GM19463 (cell line): ENCODE results near the gene SLC16A2.
"Not testable (repeated sequence)": the region's sequence is repeated elsewhere in the genome, so short reads cannot be mapped to it uniquely, and the experiment has no call there.

ENCODE experiments used
- ATAC-seq: cut with Tn5 transposase; IDR thresholded peaks from one replicate; pipeline ENCODE4 v1.9.1; 2021; ENCODE audit warnings: mild to moderate bottlenecking, moderate library complexity; ENCODE audit not compliant: unreplicated experiment

The SLC16A2 gene

DNA sequence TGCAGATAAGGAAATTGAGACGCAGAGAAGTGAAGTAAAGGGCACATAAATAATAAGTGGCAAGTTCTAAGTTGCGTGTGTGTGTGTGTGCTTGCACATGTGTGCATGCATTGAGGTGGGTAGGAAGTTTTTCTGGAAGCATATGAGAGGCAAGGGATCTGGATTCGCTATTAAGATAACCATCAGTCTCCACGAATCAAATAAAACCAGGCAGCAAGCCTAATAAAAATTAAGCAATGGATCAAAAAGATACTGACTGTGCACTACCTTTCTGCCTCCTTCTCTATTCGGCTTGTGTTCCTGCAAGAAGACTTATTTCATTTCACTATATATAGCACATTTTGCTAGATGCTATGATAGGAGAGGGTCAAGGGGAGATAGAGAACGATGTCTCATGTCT, 23.8 kb downstream of the SLC16A2 start:
- ATAC-seq, result no peak

DNA sequence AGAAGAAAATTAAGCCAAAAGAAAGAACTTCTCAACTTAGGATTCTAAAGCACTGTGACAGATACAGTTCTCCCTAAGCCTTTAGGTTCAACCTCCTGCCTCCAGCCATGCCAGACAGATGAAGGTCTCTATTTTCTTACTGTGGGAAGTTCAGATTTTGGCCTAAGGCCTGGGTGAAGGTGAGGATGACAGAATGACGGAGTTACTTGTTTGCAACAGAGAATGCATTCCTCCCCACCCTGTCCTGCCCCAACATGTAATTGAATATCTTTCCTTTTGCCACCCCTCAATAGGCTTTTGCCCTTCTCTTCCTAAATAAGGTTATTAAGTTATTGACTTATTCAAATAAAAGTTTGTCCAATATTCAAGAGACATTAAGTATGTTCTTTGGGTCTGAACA, 25.6 kb downstream of the SLC16A2 start:
- ATAC-seq, result no peak

DNA sequence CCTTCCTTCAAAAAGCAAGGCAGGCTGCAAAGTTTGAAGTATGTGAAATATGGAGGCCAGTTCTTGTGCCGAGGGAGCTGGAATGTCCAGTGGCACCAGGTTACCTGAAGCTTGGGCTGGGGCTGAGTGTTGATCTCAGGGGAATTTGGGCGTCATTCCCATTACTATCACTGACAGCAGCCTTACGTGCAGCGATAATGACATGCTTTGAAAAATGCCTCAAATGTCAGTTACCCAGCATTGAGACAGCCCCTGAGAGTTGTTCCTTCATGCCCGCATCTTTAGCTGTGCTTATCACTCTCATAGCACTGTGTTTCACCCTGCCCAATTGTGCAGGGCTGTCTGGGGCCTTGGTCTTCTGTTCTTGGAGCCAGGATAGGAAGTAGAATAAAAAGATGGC, 27.4 kb downstream of the SLC16A2 start:
- no peak for ATAC-seq

DNA sequence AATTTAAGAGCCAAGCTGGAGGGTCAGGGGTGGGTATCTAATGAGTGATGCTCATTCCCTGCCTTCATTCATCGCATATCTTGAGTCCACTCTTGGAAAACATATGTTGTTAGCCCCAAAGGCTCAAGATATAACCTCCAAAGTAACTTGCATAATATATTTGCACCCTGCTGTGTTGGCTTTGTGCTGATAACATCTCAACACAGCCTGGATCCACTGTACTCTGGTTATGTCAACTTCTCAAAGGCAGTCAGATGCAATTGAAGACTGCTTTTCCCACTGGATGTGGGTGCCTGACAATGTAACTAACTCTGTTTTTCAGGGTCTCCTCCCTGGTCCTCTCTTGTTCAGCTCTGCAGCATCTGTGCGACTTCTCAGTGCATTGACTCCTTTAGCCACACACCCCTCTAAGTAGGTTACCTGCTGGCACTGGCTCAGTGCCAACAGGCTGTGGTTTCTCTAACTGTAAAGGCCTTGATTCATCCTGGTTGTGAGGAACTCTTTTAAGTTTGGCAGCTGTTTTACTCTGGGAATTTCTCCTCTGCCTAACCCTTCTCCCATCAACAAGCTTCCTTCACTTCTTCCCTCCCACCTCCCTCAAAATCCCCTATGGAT, 28.1 kb downstream of the SLC16A2 start:
- no peak for ATAC-seq

DNA sequence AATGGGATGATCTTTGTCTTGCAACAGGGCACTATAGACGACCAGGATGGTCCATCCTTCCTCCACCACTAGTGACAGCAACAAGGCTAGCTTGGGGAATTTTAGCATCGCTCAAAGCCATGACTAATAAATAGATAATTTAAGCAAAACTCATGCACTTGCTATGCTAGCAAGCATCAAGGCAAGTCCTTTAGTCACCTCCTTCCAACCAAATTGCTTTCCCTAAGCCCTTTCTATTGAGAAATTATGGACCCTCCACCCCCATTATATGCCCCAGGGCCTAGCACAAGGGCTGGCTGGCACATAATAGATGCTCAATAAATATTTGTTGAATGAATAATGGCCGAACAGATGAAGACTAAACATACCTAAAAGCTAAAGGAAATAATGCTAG, 28.6 kb downstream of the SLC16A2 start:
- ATAC-seq, result no peak

DNA sequence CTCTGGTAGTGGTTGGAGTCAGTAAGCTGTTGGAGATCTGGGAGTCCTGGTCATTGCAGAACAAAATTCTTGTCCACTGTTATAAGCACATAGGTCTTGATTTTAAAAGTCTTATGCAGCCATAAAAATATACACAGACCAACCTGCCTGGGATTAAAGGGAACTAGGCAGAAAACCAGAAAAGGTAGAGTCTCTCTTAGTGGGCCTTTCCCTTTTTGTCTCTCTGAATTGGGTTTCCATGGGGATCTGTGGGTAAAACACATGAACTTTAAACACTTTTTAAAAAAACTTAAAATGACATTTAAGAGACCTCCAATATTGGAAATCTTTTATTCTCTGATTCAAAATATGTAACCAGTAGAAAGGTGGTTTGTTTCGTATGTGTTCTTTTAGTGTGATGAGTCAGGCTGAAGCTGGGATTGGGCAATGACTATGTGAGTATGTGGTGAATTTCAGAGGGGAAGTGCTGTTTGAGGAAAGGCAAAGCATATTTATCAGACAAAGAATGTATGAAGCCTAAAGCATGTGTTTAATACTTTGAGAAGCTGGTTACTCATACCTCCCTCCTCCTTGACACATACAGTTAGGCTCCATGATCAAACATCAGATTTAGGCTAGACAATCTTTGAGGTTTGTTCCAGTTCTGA, 29.6 kb downstream of the SLC16A2 start:
- ATAC-seq, result no peak

DNA sequence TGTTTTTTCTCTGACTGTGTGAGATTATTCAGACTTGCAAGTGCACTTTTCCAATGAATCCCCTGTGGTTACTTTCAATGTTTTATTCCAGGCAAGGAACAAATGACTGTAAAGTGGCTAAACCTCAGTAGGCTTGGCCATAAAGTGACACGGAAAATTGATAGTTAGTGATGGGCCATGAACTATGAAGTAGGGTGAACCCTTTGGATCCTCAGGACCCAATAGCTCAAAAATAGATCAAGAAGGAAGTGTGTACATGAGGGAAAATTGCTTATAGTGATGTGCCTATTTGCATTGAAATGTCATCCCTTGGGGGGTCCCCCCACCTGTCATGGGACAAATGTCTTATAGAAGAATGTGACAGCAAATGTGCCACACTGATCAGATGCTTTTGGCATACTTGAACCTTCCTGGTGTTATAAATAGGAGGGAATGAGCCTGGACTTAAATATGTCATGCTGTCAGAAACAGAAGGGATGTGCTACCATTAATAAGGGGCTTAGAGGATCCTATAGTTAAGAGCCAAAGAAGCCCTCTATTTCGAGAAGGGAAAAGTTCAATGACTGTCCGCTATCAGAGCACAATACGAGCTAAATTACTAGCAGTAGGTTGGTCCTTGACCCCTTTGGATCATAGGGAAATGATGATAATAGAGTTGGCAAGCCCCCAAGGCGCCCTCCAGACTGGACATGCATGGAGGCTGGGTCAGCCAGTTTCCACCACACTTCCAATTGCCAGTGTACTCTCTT, 30.3 kb downstream of the SLC16A2 start:
- ATAC-seq, result no peak

DNA sequence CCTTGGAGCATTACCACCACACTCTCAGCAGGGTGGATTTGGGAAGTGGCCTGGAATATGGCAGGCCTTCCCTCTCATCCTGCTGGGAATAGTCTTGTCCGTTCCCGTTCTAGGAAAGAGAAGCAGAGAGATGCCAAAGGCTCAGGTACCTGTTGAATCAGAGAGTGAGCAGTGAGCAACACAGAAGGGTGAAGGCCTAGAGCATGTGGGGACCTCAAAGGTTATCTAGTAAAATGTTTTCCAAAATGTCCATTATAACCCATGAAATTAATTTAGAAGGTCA, 30.8 kb downstream of the SLC16A2 start:
- ATAC-seq, result no peak

DNA sequence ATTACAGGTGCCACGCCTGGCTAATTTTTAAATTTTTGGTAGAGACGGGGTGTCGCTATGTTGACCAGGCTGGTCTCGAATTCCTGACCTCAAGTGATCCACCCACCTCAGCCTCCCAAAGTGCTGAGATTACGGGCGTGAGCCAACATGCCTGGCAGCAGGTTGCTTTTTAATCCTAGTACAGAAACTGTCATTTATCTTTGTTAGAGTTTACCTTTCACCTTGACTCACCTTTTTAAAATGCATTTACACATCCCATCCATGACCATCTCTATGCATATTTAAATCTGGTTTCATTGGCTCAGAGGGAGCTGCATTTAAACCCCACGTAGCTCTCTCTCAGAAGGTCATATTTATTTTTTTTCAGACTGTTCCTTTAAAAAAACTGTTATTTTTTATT, 31.9 kb downstream of the SLC16A2 start:
- no peak for ATAC-seq

DNA sequence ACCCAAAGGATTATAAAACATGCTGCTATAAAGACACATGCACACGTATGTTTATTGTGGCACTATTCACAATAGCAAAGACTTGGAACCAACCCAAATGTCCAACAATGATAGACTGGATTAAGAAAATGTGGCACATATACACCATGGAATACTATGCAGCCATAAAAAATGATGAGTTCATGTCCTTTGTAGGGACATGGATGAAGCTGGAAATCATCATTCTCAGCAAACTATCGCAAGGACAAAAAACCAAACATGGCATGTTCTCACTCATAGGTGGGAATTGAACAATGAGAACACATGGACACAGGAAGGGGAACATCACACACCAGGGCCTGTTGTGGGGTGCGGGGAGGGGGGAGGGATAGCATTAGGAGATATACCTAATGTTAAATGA, 32.9 kb downstream of the SLC16A2 start:
- ATAC-seq, result not testable (repeated sequence)

DNA sequence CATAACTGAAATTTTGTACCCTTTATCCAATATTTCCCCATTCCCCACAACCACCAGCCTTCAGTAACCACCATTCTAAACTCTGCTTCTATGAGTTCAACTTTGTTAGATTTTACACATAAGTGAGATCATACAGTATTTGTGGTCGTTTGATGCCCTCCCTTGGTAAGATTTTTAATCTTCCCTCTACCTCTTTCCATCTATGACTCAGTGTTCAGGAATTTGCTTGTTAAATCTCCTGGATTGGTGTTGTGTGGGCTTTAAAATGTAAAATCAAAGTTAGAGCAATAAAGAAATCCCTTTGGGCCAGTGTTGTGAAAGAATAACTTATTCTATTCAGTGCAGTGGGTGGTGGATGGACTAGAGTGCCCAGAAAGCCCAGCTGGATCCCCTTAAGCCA, 37.4 kb downstream of the SLC16A2 start:
- no peak for ATAC-seq

DNA sequence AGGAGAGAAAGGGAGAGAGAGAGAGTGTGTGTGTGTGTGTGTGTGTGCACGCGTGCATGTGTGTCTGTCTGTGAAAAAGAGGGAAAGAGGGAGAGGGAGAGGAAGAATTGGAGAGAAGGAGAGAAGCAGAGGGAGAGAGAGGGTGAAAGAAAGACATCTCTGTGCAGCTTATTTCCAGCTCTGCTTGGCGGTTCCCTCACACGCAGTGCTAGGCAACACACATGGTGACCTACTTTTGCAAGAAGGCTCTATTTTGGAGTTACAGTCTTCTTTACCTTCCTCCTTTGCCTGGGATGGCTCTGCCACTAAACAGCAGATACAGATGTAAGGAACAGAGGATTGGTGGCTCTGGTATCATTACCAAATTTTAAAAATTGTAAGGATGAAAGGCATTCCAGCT, 40.1 kb downstream of the SLC16A2 start:
- ATAC-seq, result no peak

DNA sequence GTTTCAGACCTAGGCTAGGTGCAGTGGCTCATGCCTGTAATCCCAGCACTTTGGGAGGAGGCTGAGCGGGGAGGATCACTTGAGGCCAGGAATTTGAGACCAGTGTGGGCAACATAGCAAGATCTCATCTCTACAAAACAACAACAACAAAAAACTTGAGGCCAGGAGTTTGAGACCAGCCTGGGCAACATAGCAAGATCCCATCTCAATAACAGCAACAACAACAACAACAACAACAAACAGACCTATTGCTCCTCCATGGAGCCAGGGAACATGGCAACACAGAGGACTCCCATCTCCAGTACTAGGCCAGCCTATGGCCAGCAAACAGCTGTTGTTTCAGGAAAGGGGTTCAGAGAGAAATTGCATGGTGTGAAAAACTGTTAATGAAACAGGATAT, 43.4 kb downstream of the SLC16A2 start:
- ATAC-seq, result no peak

DNA sequence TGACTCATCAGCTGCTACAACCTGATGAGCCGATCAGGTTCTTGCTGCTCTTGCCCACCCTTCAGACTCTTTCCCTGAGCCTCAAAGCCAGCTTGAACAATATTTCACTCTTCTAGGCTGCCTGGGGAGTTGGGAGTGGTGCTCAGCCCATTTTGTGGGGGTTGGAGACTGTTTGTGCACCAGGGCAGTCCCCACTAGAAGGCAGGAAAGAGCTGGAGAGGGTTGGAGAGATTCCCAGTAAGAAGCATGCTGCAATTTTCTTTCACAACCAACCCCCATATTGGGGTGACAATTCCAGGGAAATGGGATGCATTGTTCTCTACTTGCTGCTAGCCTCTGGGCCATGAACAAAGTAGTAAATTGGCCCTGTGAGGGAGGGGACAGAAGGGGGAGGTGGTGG, 44.1 kb downstream of the SLC16A2 start:
- ATAC-seq, result no peak

DNA sequence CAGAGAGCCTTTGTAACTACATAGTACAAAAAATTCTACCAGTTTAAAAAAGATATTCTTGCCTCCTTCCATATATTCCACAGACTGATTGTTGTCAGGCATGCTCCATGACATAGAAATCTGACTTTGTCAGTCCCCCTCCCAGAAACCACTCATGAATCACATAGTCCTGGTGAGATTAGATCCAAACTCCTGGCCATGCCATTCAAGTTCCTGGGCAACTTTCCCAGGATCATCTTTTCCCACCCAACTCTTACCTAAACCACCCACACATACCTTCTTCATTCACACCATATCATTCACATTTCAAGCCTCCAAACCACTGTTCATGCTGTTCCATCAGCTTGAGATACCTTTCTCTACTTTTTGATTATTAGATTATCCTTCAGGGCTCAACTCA, 46.4 kb downstream of the SLC16A2 start:
- ATAC-seq, result no peak

DNA sequence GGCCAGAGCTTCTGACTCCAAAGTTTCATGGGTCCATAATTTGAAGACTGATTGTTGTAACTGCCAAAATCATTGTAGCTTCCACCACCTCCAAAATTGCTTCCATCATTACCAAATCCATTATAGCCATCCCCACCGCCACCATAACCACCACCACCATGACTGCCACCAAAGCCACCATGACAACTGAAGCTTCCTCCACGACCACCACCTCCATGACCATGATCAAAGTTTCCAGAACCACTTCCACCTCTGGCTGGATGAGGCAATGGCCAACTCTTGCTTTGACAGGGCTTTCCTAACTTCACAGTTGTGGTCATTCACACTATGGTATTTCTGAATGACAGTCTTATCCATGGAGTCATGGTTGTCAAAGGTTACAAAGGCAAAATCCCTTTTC, 51.8 kb downstream of the SLC16A2 start:
- not testable (repeated sequence) for ATAC-seq

DNA sequence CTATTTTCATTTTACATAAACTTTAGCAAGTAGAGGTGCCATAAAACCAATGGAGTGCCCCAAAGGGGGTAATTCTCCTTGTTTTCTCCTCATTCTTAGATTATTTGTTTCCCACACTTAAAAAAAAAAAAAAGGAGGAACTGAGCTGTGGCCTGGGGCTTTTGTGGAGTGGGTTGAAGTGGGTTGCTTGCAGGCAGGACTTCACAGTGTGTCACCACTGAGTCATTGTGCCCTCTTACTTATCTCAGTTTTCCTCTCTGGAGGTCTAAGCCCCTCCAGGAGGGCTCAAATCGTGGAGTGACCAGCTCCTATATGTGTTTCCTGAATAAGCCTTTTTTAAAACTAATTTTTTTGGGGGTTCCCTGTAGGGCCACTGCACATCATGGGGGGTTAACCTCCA, 69.0 kb downstream of the SLC16A2 start:
- no peak for ATAC-seq

DNA sequence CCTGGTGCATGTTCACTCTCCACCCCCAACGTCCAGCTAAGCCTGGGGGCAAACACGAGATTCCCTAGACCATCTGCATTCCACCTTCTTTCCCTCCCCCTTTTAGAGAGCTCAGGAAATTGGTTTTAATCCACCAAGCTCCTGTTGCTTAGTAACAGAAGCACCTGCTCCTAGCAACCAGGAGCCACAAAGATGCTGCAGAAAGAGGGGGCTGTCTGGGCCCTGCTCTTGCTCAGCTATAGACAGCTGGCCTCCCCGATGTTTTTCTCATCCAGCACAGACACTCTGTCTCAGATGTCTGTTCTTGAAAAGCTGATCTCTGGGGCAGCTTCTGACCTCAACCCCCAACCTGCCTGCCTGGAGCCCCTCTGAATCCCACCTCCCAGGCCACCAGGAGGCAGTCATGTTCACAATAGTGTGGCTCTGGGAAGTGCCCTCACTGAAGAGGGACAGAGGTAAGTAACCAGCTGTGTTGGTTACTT, 71.5 kb downstream of the SLC16A2 start:
- peak; percentile 38 for ATAC-seq

DNA sequence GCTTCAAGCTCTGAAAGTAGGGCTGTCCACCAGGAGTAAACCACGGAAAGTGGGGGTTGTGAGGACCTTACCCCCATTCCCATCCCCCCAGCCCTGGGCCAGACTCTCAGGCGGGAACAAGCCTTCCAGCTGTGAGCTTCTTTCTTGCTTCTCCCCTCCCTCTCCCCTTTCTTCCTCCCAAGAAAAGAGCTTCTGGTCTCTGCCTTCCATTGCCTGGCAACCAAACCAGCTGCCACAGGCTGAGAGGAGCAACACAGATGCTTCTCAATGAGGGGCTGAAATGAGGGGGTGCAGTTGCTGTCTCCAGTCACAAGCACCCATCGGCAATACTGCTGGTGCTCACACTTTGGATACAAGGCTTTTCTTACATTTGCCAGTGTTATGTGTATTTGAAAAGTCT, 72.5 kb downstream of the SLC16A2 start:
- ATAC-seq, result no peak

DNA sequence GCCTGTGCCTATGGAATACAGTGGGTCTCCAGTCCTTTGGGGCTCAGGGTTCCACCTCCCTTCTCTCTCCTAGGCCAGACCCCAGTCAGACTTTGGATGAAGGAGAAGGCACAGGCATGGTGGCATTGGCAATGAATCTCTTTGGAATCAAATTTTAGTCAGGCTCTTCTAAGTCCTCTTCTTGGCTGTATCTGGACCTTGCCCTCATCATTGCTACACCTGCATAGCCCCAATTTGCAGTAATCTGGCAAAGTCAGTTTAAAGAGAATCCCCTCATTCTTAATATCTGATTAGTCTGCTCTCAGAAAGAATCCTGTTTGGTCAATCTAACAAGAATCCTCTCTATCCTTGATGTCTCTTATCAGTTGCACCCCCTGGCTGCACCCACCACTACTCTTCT, 77.6 kb downstream of the SLC16A2 start:
- no peak for ATAC-seq

DNA sequence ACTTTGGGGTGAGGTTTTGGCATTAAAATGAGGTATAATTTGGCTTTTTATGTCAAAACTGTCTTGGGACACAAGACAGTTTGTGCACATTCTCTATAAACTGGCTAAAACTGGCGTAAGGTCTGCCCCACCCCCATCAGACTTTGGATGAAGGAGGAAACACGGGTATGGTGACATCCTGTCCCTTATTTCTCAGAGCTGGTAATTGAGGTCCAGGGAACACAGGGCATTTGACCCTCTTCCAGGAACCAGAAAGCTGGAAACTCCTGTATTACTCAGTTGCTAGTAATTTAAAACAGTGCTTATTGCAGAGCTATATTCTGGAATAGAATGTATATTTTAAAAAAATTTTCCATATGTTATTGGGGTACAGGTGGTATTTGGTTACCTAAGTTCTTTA, 78.8 kb downstream of the SLC16A2 start:
- no peak for ATAC-seq

DNA sequence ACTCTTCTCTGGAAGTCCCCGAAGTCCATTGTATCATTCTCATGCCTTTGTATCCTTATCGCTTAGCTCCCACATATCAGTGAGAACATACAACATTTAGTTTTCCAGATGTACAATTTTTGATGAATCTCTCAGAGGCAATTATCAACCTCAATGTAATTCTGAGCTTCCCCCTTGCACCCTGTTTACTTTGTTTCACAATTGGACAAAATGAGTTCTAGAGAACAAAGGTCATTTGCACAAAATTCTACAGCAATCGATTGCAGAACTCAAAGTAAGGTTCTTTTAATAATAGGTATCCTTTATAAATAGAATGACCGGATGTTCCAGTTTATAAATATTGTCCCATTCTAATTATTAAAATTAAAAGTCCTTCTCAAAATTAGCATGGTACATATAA, 79.3 kb downstream of the SLC16A2 start:
- ATAC-seq, result no peak

DNA sequence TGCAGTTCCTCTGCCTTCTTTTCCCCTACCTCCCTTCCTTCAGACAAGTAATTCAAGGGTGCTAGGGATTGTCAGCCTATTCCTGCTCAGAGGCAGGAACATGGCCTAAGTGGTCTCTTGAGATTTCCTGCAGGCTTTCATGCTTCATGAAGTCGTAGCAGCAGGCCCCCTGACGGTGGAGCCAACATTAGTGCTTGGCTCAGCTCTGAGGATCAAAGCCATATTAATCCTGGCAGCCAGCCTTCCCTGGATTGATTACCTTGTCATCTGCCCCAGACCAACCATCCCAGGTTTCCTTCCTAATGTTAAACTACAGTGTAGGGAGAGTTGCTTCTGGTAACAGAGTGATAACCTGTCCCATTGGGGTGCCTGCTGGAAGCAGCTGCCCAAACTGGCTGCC, 84.1 kb downstream of the SLC16A2 start:
- ATAC-seq, result no peak
